A172 (cell line): ENCODE results near the gene GK. TPM values are rescaled to one million over a fixed set of nuclear protein-coding genes. Genes with fewer than 3 reads are reported as not detected.
"Not testable (repeated sequence)": the region's sequence is repeated elsewhere in the genome, so short reads cannot be mapped to it uniquely, and the experiment has no call there.

Experiments used
- DNase-seq: peaks from one replicate; pipeline ENCODE4 v3.0.0-alpha.2; 2015; ENCODE audit warnings: low spot score
- total RNA-seq: library from RNA; depleted of rRNA; stranded (reverse); fragments of >200 nt; shearing (Covaris generic); gene quantifications from 2 replicates; pipeline ENCODE4 v1.2.3, GENCODE V29; 2014; rRNA removed

GK gene
- total RNA-seq, 1 experiment from 2014 or later = 13.8 TPM

- no peak for DNase-seq
Observed at GRCh38 chrX:30706216-30706775, 53.1 kb downstream of the GK start.

GRCh38 chrX:30712214-30712613 lies 59.0 kb downstream of the GK start:
- no peak for DNase-seq

- peak; percentile 46 for DNase-seq
Observed at GRCh38 chrX:30713061-30713525, 59.9 kb downstream of the GK start.

GRCh38 chrX:30714138-30714537 lies 60.9 kb downstream of the GK start:
- no peak for DNase-seq

- no peak for DNase-seq
Observed at GRCh38 chrX:30715976-30716375, 62.8 kb downstream of the GK start.

- DNase-seq = no peak
Observed at GRCh38 chrX:30733852-30734660, 80.8 kb downstream of the GK start.

GRCh38 chrX:30734782-30735181 lies 81.6 kb downstream of the GK start:
- no peak for DNase-seq

- peak; percentile 76 for DNase-seq
Observed at GRCh38 chrX:30735839-30736238, 82.6 kb downstream of the GK start.

GRCh38 chrX:30741545-30741944 lies 88.3 kb downstream of the GK start:
- DNase-seq = no peak

GRCh38 chrX:30748342-30748960 lies 95.2 kb downstream of the GK start:
- no peak for DNase-seq

GRCh38 chrX:30751497-30751896 lies 98.3 kb downstream of the GK start:
- DNase-seq = no peak

GRCh38 chrX:30762755-30763154 lies 109.5 kb downstream of the GK start:
- DNase-seq = no peak

GRCh38 chrX:30773764-30774163 lies 120.5 kb downstream of the GK start:
- not testable (repeated sequence) for DNase-seq

GRCh38 chrX:30777575-30777974 lies 124.4 kb downstream of the GK start:
- DNase-seq = no peak

GRCh38 chrX:30779453-30780030 lies 126.3 kb downstream of the GK start:
- DNase-seq = no peak

Other genes with a start within 250 kb of the GK start
- gene TASL, start 75.7 kb upstream of the GK start, total RNA-seq = not detected in 2 replicates
- 29.9 and 33.5 TPM in 2 replicates for gene TAB3, start 235.8 kb downstream of the GK start, total RNA-seq